ENCODE results near the gene MMP23B.

MMP23B gene

GRCh38 chr1:1619917-1620361 is 12.0 kb upstream of the MMP23B start:
- Histone ChIP-seq H3K4me1 (ENCODE audit: control insufficient read depth, insufficient read depth, low read length, poor library complexity, severe bottlenecking) (peaks cover 8% of the 10 kb centered on the region), H3K4me3 (ENCODE audit: insufficient read depth, low read depth, low read length, poor library complexity, severe bottlenecking) (no peak overlapping the region)
- no peak for DNase-seq

GRCh38 chr1:1620433-1621139 is 11.4 kb upstream of the MMP23B start:
- no peaks in the 10 kb centered on the region for H3K9me3 ChIP-seq (ENCODE audit: control insufficient read depth, low read length)

More at GRCh38 chr1:1619917-1620361, 12.0 kb upstream of the MMP23B start:
- Histone ChIP-seq H3K9me3 (ENCODE audit: control insufficient read depth, low read length) (no peaks in the 10 kb centered on the region), H3K27me3 (replicated peaks; ENCODE audit: control insufficient read depth, insufficient read depth, low read length, poor library complexity, severe bottlenecking) (no peaks in the 10 kb centered on the region), H3K36me3 (ENCODE audit: control insufficient read depth, insufficient read depth, low read length) (no peaks in the 10 kb centered on the region), H3K27ac (ENCODE audit: insufficient read depth, low read length, poor library complexity, severe bottlenecking) (no peak overlapping the region)

GRCh38 chr1:1621173-1622009 is 10.6 kb upstream of the MMP23B start:
- Histone ChIP-seq H3K36me3 (ENCODE audit: control insufficient read depth, insufficient read depth, low read length) (no peaks in the 10 kb centered on the region), H3K27me3 (replicated peaks; ENCODE audit: control insufficient read depth, insufficient read depth, low read length, poor library complexity, severe bottlenecking) (no peaks in the 10 kb centered on the region), H3K9me3 (ENCODE audit: control insufficient read depth, low read length) (no peaks in the 10 kb centered on the region), H3K4me3 (ENCODE audit: insufficient read depth, low read depth, low read length, poor library complexity, severe bottlenecking) (no peak overlapping the region), H3K27ac (ENCODE audit: insufficient read depth, low read length, poor library complexity, severe bottlenecking) (no peak overlapping the region), H3K4me1 (ENCODE audit: control insufficient read depth, insufficient read depth, low read length, poor library complexity, severe bottlenecking) (peaks cover 6% of the 10 kb centered on the region)
- no peak for DNase-seq

More at GRCh38 chr1:1620433-1621139, 11.4 kb upstream of the MMP23B start:
- H3K27me3 ChIP-seq (replicated peaks; ENCODE audit: control insufficient read depth, insufficient read depth, low read length, poor library complexity, severe bottlenecking): no peaks in the 10 kb centered on the region
- no peak for DNase-seq
- no peak overlapping the region for H3K27ac ChIP-seq (ENCODE audit: insufficient read depth, low read length, poor library complexity, severe bottlenecking)
- peaks cover 8% of the 10 kb centered on the region for H3K4me1 ChIP-seq (ENCODE audit: control insufficient read depth, insufficient read depth, low read length, poor library complexity, severe bottlenecking)
- no peak overlapping the region for H3K4me3 ChIP-seq (ENCODE audit: insufficient read depth, low read depth, low read length, poor library complexity, severe bottlenecking)
- H3K36me3 ChIP-seq (ENCODE audit: control insufficient read depth, insufficient read depth, low read length): no peaks in the 10 kb centered on the region

- Histone ChIP-seq H3K27me3 (replicated peaks; ENCODE audit: control insufficient read depth, insufficient read depth, low read length, poor library complexity, severe bottlenecking) (no peaks in the 10 kb centered on the region), H3K4me1 (ENCODE audit: control insufficient read depth, insufficient read depth, low read length, poor library complexity, severe bottlenecking) (no peaks in the 10 kb centered on the region), H3K36me3 (ENCODE audit: control insufficient read depth, insufficient read depth, low read length) (no peaks in the 10 kb centered on the region), H3K9me3 (ENCODE audit: control insufficient read depth, low read length) (no peaks in the 10 kb centered on the region), H3K27ac (ENCODE audit: insufficient read depth, low read length, poor library complexity, severe bottlenecking) (no peak overlapping the region), H3K4me3 (ENCODE audit: insufficient read depth, low read depth, low read length, poor library complexity, severe bottlenecking) (no peak overlapping the region)
- no peak for DNase-seq
These were observed 9.8 kb upstream of the MMP23B start for GRCh38 chr1:1622010-1622787.

- no peak overlapping the region for H3K4me3 ChIP-seq (ENCODE audit: insufficient read depth, low read depth, low read length, poor library complexity, severe bottlenecking)
- no peak overlapping the region for H3K27ac ChIP-seq (ENCODE audit: insufficient read depth, low read length, poor library complexity, severe bottlenecking)
- H3K9me3 ChIP-seq (ENCODE audit: control insufficient read depth, low read length): no peaks in the 10 kb centered on the region
- H3K36me3 ChIP-seq (ENCODE audit: control insufficient read depth, insufficient read depth, low read length): no peaks in the 10 kb centered on the region
- H3K4me1 ChIP-seq (ENCODE audit: control insufficient read depth, insufficient read depth, low read length, poor library complexity, severe bottlenecking): no peaks in the 10 kb centered on the region
- H3K27me3 ChIP-seq (replicated peaks; ENCODE audit: control insufficient read depth, insufficient read depth, low read length, poor library complexity, severe bottlenecking): no peaks in the 10 kb centered on the region
- DNase-seq: no peak
These were observed 9.2 kb upstream of the MMP23B start for GRCh38 chr1:1622788-1623094.

GRCh38 chr1:1623181-1623630 is 8.8 kb upstream of the MMP23B start:
- DNase-seq: no peak
- H3K36me3 ChIP-seq (ENCODE audit: control insufficient read depth, insufficient read depth, low read length): no peaks in the 10 kb centered on the region
- no peaks in the 10 kb centered on the region for H3K4me1 ChIP-seq (ENCODE audit: control insufficient read depth, insufficient read depth, low read length, poor library complexity, severe bottlenecking)
- no peak overlapping the region for H3K4me3 ChIP-seq (ENCODE audit: insufficient read depth, low read depth, low read length, poor library complexity, severe bottlenecking)
- H3K9me3 ChIP-seq (ENCODE audit: control insufficient read depth, low read length): no peaks in the 10 kb centered on the region
- H3K27me3 ChIP-seq (replicated peaks; ENCODE audit: control insufficient read depth, insufficient read depth, low read length, poor library complexity, severe bottlenecking): no peaks in the 10 kb centered on the region
- H3K27ac ChIP-seq (ENCODE audit: insufficient read depth, low read length, poor library complexity, severe bottlenecking): no peak overlapping the region

GRCh38 chr1:1623631-1624442 is 8.1 kb upstream of the MMP23B start:
- Histone ChIP-seq H3K9me3 (ENCODE audit: control insufficient read depth, low read length) (no peaks in the 10 kb centered on the region), H3K36me3 (ENCODE audit: control insufficient read depth, insufficient read depth, low read length) (no peaks in the 10 kb centered on the region), H3K4me3 (ENCODE audit: insufficient read depth, low read depth, low read length, poor library complexity, severe bottlenecking) (no peak overlapping the region), H3K27ac (ENCODE audit: insufficient read depth, low read length, poor library complexity, severe bottlenecking) (no peak overlapping the region), H3K27me3 (replicated peaks; ENCODE audit: control insufficient read depth, insufficient read depth, low read length, poor library complexity, severe bottlenecking) (no peaks in the 10 kb centered on the region), H3K4me1 (ENCODE audit: control insufficient read depth, insufficient read depth, low read length, poor library complexity, severe bottlenecking) (peaks cover 2% of the 10 kb centered on the region)
- no peak for DNase-seq

GRCh38 chr1:1624443-1625403 is 7.2 kb upstream of the MMP23B start:
- no peak overlapping the region for H3K4me3 ChIP-seq (ENCODE audit: insufficient read depth, low read depth, low read length, poor library complexity, severe bottlenecking)
- H3K36me3 ChIP-seq (ENCODE audit: control insufficient read depth, insufficient read depth, low read length): no peaks in the 10 kb centered on the region
- no peak overlapping the region for H3K27ac ChIP-seq (ENCODE audit: insufficient read depth, low read length, poor library complexity, severe bottlenecking)
- H3K27me3 ChIP-seq (replicated peaks; ENCODE audit: control insufficient read depth, insufficient read depth, low read length, poor library complexity, severe bottlenecking): no peaks in the 10 kb centered on the region
- H3K4me1 ChIP-seq (ENCODE audit: control insufficient read depth, insufficient read depth, low read length, poor library complexity, severe bottlenecking): peaks cover 8% of the 10 kb centered on the region
- no peaks in the 10 kb centered on the region for H3K9me3 ChIP-seq (ENCODE audit: control insufficient read depth, low read length)
- no peak for DNase-seq

- Histone ChIP-seq H3K27me3 (replicated peaks; ENCODE audit: control insufficient read depth, insufficient read depth, low read length, poor library complexity, severe bottlenecking) (no peaks in the 10 kb centered on the region), H3K27ac (ENCODE audit: insufficient read depth, low read length, poor library complexity, severe bottlenecking) (no peak overlapping the region), H3K4me3 (ENCODE audit: insufficient read depth, low read depth, low read length, poor library complexity, severe bottlenecking) (no peak overlapping the region), H3K9me3 (ENCODE audit: control insufficient read depth, low read length) (no peaks in the 10 kb centered on the region), H3K36me3 (ENCODE audit: control insufficient read depth, insufficient read depth, low read length) (no peaks in the 10 kb centered on the region), H3K4me1 (ENCODE audit: control insufficient read depth, insufficient read depth, low read length, poor library complexity, severe bottlenecking) (peaks cover 12% of the 10 kb centered on the region)
- DNase-seq: no peak
These were observed 6.6 kb upstream of the MMP23B start for GRCh38 chr1:1625404-1625775.
